Keratinocyte (primary cell): ENCODE results near the gene ARTN. TPM values are rescaled to one million over a fixed set of nuclear protein-coding genes. Genes with fewer than 3 reads are reported as not detected.

ENCODE experiments used
- DNase-seq: peaks from one replicate; pipeline ENCODE4 v3.0.0-alpha.2; 2011; ENCODE audit warnings: low read depth, missing footprints, low spot score
- FAIRE-seq: peaks from 2 replicates; lab custom pipeline; 2011; peaks lifted over from hg19 to GRCh38; lab: Jason Lieb, UNC
- H2AFZ ChIP-seq: 2 replicates; pipeline ENCODE4 v1.6.0; 2012; ENCODE audit warnings: low read length, control low read depth, inconsistent platforms; ENCODE audit not compliant: control insufficient read depth
- H3K27ac ChIP-seq: 2 replicates; pipeline ENCODE4 v1.5.1; 2011; ENCODE audit warnings: low read length; ENCODE audit not compliant: control insufficient read depth, insufficient read depth
- H3K27me3 ChIP-seq: 3 replicates; pipeline ENCODE4 v1.6.0; 2011; ENCODE audit warnings: low read length; ENCODE audit not compliant: control insufficient read depth, insufficient read depth; ENCODE audit errors: extremely low read depth
- H3K36me3 ChIP-seq, 2 experiments: 2 replicates in 1 of 2; 3 replicates in 1 of 2; pipeline ENCODE4 v1.5.1; 2011; ENCODE audit warnings: low read length in 2 of 2, mild to moderate bottlenecking in 1 of 2; ENCODE audit not compliant: control insufficient read depth in 2 of 2, insufficient read depth in 2 of 2; ENCODE audit errors: extremely low read depth in 1 of 2
- H3K4me1 ChIP-seq: 3 replicates; pipeline ENCODE4 v1.5.1; 2011; ENCODE audit warnings: low read length; ENCODE audit not compliant: control insufficient read depth, insufficient read depth; ENCODE audit errors: extremely low read depth
- H3K4me2 ChIP-seq: 3 replicates; pipeline ENCODE4 v1.6.0; 2011; ENCODE audit warnings: low read depth, low read length; ENCODE audit not compliant: control insufficient read depth, insufficient read depth; ENCODE audit errors: extremely low read depth
- H3K4me3 ChIP-seq, 3 experiments: fragments of 200-600 bp in 1 of 3; sonication (generic) in 1 of 3; 2 replicates in 2 of 3; 3 replicates in 1 of 3; pipeline ENCODE4 v1.5.1; 2011 to 2016; ENCODE audit warnings: low read length in 3 of 3, mild to moderate bottlenecking in 3 of 3, control low read depth in 2 of 3, inconsistent platforms in 1 of 3, low read depth in 1 of 3, mixed read lengths in 1 of 3, mixed run types in 1 of 3, moderate library complexity in 1 of 3; ENCODE audit not compliant: control insufficient read depth in 2 of 3, insufficient read depth in 2 of 3; ENCODE audit errors: extremely low read depth in 1 of 3
- H3K79me2 ChIP-seq: 2 replicates; pipeline ENCODE4 v1.6.0; 2012; ENCODE audit warnings: low read length; ENCODE audit not compliant: control insufficient read depth, insufficient read depth
- H3K9ac ChIP-seq: 3 replicates; pipeline ENCODE4 v1.6.0; 2011; ENCODE audit warnings: low read length; ENCODE audit not compliant: control insufficient read depth, insufficient read depth; ENCODE audit errors: extremely low read depth
- H3K9me1 ChIP-seq: 3 replicates; pipeline ENCODE4 v1.6.0; 2011; ENCODE audit warnings: low read length; ENCODE audit not compliant: control insufficient read depth, insufficient read depth; ENCODE audit errors: extremely low read depth
- H3K9me3 ChIP-seq: 2 replicates; pipeline ENCODE4 v1.5.1; 2012; ENCODE audit warnings: low read depth, low read length; ENCODE audit not compliant: control insufficient read depth
- H4K20me1 ChIP-seq: 3 replicates; pipeline ENCODE4 v1.6.0; 2011; ENCODE audit warnings: low read length; ENCODE audit not compliant: control insufficient read depth, insufficient read depth; ENCODE audit errors: extremely low read depth
- EZH2 ChIP-seq: IDR thresholded peaks from one replicate; pipeline ENCODE4 v1.6.1; 2012; ENCODE audit warnings: inconsistent platforms, mild to moderate bottlenecking, low read length, moderate library complexity
- dilution Hi-C: fragments of 300-500 bp; cut with MboI; formaldehyde crosslinking; loops from one replicate; pipeline ENCODE4 v1.7.0; 2020; ENCODE audit warnings: low sequenced_read_pairs; ENCODE audit not compliant: extremely low pct_ligation_motif_present
- polyA plus RNA-seq, 5 experiments: library from polyadenylated mRNA; depleted of rRNA in 3 of 5; stranded (reverse) in 3 of 5; stranded (forward) in 1 of 5; unstranded in 1 of 5; fragments of >200 nt; gene quantifications; 1 replicate in 1 of 5; 2 replicates in 3 of 5; 3 replicates in 1 of 5; pipeline versions ENCODE4 v1.2.1 to v1.2.3, GENCODE V29; 2011 to 2012; ENCODE audit warnings: missing spikeins in 2 of 5, low read depth in 1 of 5, low replicate concordance in 1 of 5
- TF ChIP-seq, protein P1 (sequence below), 3 experiments: IDR thresholded peaks in 1 of 3; conservative IDR thresholded peaks in 1 of 3; optimal IDR thresholded peaks in 1 of 3; 2 replicates in 2 of 3; 3 replicates in 1 of 3; pipeline versions ENCODE3 to v1.5.1; 2011; ENCODE audit warnings: low read length in 3 of 3, mild to moderate bottlenecking in 3 of 3, moderate library complexity in 2 of 3, control low read depth in 1 of 3, inconsistent platforms in 1 of 3; ENCODE audit not compliant: insufficient read depth in 2 of 3; ENCODE audit errors: extremely low read depth in 1 of 3

The ARTN gene
- polyA plus RNA-seq, 1 donor (not counting 4 experiments of a cell fraction or from before 2014, with no cell fraction given): 27.2 TPM

DNA sequence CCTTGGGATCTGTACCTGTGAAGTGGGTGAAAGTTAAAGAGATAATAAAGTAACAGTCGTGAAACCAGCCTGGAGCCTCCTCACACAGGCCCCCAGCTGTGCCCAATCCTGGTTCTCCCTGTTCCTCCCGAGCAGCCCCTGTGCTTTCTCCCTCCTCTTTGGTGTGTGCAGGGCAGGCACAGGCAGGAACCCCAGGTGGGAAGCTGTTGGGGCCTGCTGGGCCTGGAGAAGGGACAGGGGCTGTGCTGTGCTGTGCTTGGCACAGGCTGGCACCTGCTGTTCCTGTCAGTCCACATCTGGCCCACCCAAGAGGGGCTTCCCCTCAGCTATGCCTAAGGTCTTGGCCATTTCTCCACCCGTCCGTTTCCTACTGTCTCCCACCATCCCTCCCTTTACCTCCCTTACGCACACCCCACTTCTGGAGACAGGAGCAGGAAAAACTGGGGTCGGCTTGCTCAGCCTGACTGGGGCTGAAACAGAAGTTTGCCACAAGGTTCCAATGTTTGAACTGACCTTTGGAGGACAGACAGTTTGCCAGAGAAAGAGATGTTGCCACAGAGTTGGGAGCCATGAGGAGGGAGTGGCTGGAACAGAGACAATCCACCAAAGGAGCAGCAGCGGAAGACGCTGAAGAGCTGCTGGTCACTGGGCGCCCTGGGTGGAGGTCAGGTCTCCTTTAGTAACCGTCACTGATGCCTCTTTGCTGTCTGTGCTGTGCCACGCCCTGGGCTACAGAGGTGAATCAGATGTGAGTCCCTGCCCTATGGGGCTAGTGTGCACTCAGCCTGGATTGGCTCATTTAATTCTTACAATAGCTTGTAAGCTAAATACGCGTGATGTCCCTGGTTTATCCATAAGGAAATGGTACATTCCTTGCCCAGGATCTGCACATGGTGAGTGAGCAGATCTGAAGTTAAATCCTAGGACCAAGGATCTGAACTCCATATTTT, 18.8 kb upstream of the ARTN start:
- peak overlapping the region; percentile 83 for H3K27ac ChIP-seq
- no peaks in the 10 kb centered on the region for H3K9me3 ChIP-seq
- peak overlapping the region; percentile 72 for H3K9ac ChIP-seq
- H3K36me3 ChIP-seq: peaks cover 0 to 5% of the 10 kb centered on the region in 2 experiments
- no peak overlapping the region for H2AFZ ChIP-seq
- dilution Hi-C loops: no loop called here
- H3K4me2 ChIP-seq: peak overlapping the region; percentile 79
- peak; percentile 92 for DNase-seq
- H3K79me2 ChIP-seq: peaks cover 14% of the 10 kb centered on the region
- H3K9me1 ChIP-seq: no peaks in the 10 kb centered on the region
- peak overlapping the region; percentile 42 to 73 (median 65) for H3K4me3 ChIP-seq
- H3K27me3 ChIP-seq: no peaks in the 10 kb centered on the region
- no peak for TF ChIP-seq EZH2
- FAIRE-seq: peak; percentile 98
- no peaks in the 10 kb centered on the region for H4K20me1 ChIP-seq
- H3K4me1 ChIP-seq: peaks cover 56% of the 10 kb centered on the region

- peaks cover 2 to 8% of the 10 kb centered on the region in 2 experiments for H3K36me3 ChIP-seq
- no peak overlapping the region for H2AFZ ChIP-seq
- H3K9ac ChIP-seq: no peak overlapping the region
- no peaks in the 10 kb centered on the region for H3K27me3 ChIP-seq
- peaks cover 11% of the 10 kb centered on the region for H3K79me2 ChIP-seq
- dilution Hi-C loops: no loop called here
- FAIRE-seq (no peak), DNase-seq (no peak)
- H3K27ac ChIP-seq: no peak overlapping the region
- no peaks in the 10 kb centered on the region for H4K20me1 ChIP-seq
- no peaks in the 10 kb centered on the region for H3K9me1 ChIP-seq
- H3K4me1 ChIP-seq: peaks cover 56% of the 10 kb centered on the region
- H3K9me3 ChIP-seq: no peaks in the 10 kb centered on the region
- TF ChIP-seq EZH2: no peak
- TF ChIP-seq, protein P1, sequence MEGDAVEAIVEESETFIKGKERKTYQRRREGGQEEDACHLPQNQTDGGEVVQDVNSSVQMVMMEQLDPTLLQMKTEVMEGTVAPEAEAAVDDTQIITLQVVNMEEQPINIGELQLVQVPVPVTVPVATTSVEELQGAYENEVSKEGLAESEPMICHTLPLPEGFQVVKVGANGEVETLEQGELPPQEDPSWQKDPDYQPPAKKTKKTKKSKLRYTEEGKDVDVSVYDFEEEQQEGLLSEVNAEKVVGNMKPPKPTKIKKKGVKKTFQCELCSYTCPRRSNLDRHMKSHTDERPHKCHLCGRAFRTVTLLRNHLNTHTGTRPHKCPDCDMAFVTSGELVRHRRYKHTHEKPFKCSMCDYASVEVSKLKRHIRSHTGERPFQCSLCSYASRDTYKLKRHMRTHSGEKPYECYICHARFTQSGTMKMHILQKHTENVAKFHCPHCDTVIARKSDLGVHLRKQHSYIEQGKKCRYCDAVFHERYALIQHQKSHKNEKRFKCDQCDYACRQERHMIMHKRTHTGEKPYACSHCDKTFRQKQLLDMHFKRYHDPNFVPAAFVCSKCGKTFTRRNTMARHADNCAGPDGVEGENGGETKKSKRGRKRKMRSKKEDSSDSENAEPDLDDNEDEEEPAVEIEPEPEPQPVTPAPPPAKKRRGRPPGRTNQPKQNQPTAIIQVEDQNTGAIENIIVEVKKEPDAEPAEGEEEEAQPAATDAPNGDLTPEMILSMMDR (optimal IDR thresholded peaks at IDR 0.05 in 1 of 3, IDR thresholded peaks at IDR 0.05 in 1 of 3, conservative IDR thresholded peaks at IDR 0.05 in 1 of 3; ENCODE audit: extremely low read depth in 1 of 3, insufficient read depth in 2 of 3, low read length in 3 of 3): no peak
- H3K4me2 ChIP-seq: no peak overlapping the region
- H3K4me3 ChIP-seq: no peak overlapping the region
These were observed 13.7 kb upstream of the ARTN start for GRCh38 chr1:43919906-43920305.
